Endometrial microvascular endothelial cells (primary cell): Measurements from ENCODE around the gene FAM184B. TPM values are rescaled to one million over a fixed set of nuclear protein-coding genes. Genes with fewer than 3 reads are reported as not detected.
"Not testable (repeated sequence)": the region's sequence is repeated elsewhere in the genome, so short reads cannot be mapped to it uniquely, and the experiment has no call there.

Source experiments
- in situ Hi-C: cut with HindIII; loops from 2 replicates; pipeline ENCODE4 v1.10.0; 2017; ENCODE audit warnings: low sequenced_read_pairs, low pct_unique_long_range_greater_than_20kb; ENCODE audit errors: inconsistent ontology term
- total RNA-seq: library from RNA; depleted of rRNA; stranded (reverse); fragments of >200 nt; gene quantifications from one replicate; pipeline ENCODE4 v1.2.3, GENCODE V29; 2015; ENCODE audit errors: inconsistent ontology term

FAM184B gene
- total RNA-seq, 1 donor from 2014 or later: not detected

- in situ Hi-C loops: no loop called here
These were observed 54.5 kb downstream of the FAM184B start for GRCh38 chr4:17726911-17727310.

- in situ Hi-C loops: no loop called here
These were observed 57.8 kb downstream of the FAM184B start for GRCh38 chr4:17723648-17724047.

- in situ Hi-C loops: no loop called here
These were observed 59.1 kb downstream of the FAM184B start for GRCh38 chr4:17722356-17722700.

- in situ Hi-C loops: no loop called here
These were observed 59.7 kb downstream of the FAM184B start for GRCh38 chr4:17721496-17722355.

GRCh38 chr4:17719106-17719505 is 62.3 kb downstream of the FAM184B start:
- in situ Hi-C loops: no loop called here

GRCh38 chr4:17718471-17718870 is 63.0 kb downstream of the FAM184B start:
- in situ Hi-C loops: no loop called here

- in situ Hi-C loops: no loop called here
These were observed 64.1 kb downstream of the FAM184B start for GRCh38 chr4:17717301-17717700.

GRCh38 chr4:17715511-17715910 is 65.9 kb downstream of the FAM184B start:
- in situ Hi-C loops: no loop called here

- in situ Hi-C loops: no loop called here
These were observed 67.6 kb downstream of the FAM184B start for GRCh38 chr4:17713779-17714178.

- in situ Hi-C loops: no loop called here
These were observed 69.3 kb downstream of the FAM184B start for GRCh38 chr4:17712166-17712565.

- in situ Hi-C loops: not testable (repeated sequence)
These were observed 70.2 kb downstream of the FAM184B start for GRCh38 chr4:17711206-17711605.

GRCh38 chr4:17709763-17710068 is 71.7 kb downstream of the FAM184B start:
- in situ Hi-C loops: no loop called here

GRCh38 chr4:17708992-17709762 is 72.2 kb downstream of the FAM184B start:
- in situ Hi-C loops: no loop called here

GRCh38 chr4:17707671-17708070 is 73.8 kb downstream of the FAM184B start:
- in situ Hi-C loops: no loop called here

- in situ Hi-C loops: no loop called here
These were observed 76.3 kb downstream of the FAM184B start for GRCh38 chr4:17705107-17705506.

GRCh38 chr4:17704020-17704650 is 77.3 kb downstream of the FAM184B start:
- in situ Hi-C loops: no loop called here

- in situ Hi-C loops: no loop called here
These were observed 78.8 kb downstream of the FAM184B start for GRCh38 chr4:17702641-17703040.

GRCh38 chr4:17701882-17702281 is 79.5 kb downstream of the FAM184B start:
- in situ Hi-C loops: no loop called here

- in situ Hi-C loops: no loop called here
These were observed 80.1 kb downstream of the FAM184B start for GRCh38 chr4:17701138-17701839.
